Measurements from ENCODE around the gene LINC01488. TPM values are rescaled to one million over a fixed set of nuclear protein-coding genes. Genes with fewer than 3 reads are reported as not detected.

Gene LINC01488
- total and polyA plus RNA-seq, 2 of the 13 experiments (the other 11 are each of a cell fraction or from before 2014, with no cell fraction given): 0.26 to 0.58 TPM

DNA sequence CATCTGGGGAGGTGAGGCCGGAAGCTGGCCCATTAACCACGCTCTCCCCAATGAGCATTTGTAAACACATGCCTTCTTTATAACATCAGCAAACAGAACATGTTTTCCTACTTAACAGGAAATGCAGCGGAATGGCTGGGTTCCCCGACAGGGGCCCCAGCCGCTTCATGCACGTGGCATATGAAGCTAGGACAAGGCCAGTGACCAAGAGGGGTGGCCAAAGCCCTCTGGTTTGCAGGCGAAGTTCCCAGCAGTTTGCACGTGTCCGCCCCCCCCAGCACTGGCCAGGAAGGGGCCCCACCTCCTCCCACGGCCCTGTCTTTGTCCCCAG, 38.7 kb upstream of the LINC01488 start (continued):
- no peak; the same call in 1 of the 2 replicates for TF ChIP-seq THAP9 (CRISPR knock-in tag; IDR thresholded peaks at IDR 0.05; ENCODE audit: borderline replicate concordance)
- TF ChIP-seq ZKSCAN1 (IDR thresholded peaks at IDR 0.05; ENCODE audit: low read length): no peak
- no peak for TF ChIP-seq TOPORS (CRISPR knock-in tag; IDR thresholded peaks at IDR 0.05)
- TF ChIP-seq BORCS8-MEF2B (CRISPR knock-in tag; IDR thresholded peaks at IDR 0.05): 0 out of 2 replicates have a peak, but pooled peaks have one; percentile 49
- no peak for TF ChIP-seq ATF3 (CRISPR knock-in tag; IDR thresholded peaks at IDR 0.05)
- peak; percentile 44; the same call in 1 of the 2 replicates for TF ChIP-seq ZNF281 (CRISPR knock-in tag; IDR thresholded peaks at IDR 0.05; ENCODE audit: borderline replicate concordance)
- peak; percentile 97 for TF ChIP-seq SALL1 (CRISPR knock-in tag; IDR thresholded peaks at IDR 0.05)
- no peak for TF ChIP-seq GABPA (IDR thresholded peaks at IDR 0.05; ENCODE audit: low read depth, low read length)
- peak; percentile 83 for TF ChIP-seq GABPA (CRISPR knock-in tag; IDR thresholded peaks at IDR 0.05; ENCODE audit: low read depth)
- TF ChIP-seq ZFP62 (CRISPR knock-in tag; IDR thresholded peaks at IDR 0.05): no peak
- TF ChIP-seq, protein P1, sequence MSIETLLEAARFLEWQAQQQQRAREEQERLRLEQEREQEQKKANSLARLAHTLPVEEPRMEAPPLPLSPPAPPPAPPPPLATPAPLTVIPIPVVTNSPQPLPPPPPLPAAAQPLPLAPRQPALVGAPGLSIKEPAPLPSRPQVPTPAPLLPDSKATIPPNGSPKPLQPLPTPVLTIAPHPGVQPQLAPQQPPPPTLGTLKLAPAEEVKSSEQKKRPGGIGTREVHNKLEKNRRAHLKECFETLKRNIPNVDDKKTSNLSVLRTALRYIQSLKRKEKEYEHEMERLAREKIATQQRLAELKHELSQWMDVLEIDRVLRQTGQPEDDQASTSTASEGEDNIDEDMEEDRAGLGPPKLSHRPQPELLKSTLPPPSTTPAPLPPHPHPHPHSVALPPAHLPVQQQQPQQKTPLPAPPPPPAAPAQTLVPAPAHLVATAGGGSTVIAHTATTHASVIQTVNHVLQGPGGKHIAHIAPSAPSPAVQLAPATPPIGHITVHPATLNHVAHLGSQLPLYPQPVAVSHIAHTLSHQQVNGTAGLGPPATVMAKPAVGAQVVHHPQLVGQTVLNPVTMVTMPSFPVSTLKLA (IDR thresholded peaks at IDR 0.05): peak; percentile 61
- no peak for TF ChIP-seq TBL1XR1 (IDR thresholded peaks at IDR 0.05; ENCODE audit: borderline replicate concordance, low read length, partially characterized antibody)
- TF ChIP-seq NR2F6 (IDR thresholded peaks at IDR 0.05): peak; percentile 53; the same call in 1 of the 2 replicates
- TF ChIP-seq NR2F6 (CRISPR knock-in tag; IDR thresholded peaks at IDR 0.05): peak; percentile 61; the same call in 1 of the 2 replicates
- TF ChIP-seq, protein P2, sequence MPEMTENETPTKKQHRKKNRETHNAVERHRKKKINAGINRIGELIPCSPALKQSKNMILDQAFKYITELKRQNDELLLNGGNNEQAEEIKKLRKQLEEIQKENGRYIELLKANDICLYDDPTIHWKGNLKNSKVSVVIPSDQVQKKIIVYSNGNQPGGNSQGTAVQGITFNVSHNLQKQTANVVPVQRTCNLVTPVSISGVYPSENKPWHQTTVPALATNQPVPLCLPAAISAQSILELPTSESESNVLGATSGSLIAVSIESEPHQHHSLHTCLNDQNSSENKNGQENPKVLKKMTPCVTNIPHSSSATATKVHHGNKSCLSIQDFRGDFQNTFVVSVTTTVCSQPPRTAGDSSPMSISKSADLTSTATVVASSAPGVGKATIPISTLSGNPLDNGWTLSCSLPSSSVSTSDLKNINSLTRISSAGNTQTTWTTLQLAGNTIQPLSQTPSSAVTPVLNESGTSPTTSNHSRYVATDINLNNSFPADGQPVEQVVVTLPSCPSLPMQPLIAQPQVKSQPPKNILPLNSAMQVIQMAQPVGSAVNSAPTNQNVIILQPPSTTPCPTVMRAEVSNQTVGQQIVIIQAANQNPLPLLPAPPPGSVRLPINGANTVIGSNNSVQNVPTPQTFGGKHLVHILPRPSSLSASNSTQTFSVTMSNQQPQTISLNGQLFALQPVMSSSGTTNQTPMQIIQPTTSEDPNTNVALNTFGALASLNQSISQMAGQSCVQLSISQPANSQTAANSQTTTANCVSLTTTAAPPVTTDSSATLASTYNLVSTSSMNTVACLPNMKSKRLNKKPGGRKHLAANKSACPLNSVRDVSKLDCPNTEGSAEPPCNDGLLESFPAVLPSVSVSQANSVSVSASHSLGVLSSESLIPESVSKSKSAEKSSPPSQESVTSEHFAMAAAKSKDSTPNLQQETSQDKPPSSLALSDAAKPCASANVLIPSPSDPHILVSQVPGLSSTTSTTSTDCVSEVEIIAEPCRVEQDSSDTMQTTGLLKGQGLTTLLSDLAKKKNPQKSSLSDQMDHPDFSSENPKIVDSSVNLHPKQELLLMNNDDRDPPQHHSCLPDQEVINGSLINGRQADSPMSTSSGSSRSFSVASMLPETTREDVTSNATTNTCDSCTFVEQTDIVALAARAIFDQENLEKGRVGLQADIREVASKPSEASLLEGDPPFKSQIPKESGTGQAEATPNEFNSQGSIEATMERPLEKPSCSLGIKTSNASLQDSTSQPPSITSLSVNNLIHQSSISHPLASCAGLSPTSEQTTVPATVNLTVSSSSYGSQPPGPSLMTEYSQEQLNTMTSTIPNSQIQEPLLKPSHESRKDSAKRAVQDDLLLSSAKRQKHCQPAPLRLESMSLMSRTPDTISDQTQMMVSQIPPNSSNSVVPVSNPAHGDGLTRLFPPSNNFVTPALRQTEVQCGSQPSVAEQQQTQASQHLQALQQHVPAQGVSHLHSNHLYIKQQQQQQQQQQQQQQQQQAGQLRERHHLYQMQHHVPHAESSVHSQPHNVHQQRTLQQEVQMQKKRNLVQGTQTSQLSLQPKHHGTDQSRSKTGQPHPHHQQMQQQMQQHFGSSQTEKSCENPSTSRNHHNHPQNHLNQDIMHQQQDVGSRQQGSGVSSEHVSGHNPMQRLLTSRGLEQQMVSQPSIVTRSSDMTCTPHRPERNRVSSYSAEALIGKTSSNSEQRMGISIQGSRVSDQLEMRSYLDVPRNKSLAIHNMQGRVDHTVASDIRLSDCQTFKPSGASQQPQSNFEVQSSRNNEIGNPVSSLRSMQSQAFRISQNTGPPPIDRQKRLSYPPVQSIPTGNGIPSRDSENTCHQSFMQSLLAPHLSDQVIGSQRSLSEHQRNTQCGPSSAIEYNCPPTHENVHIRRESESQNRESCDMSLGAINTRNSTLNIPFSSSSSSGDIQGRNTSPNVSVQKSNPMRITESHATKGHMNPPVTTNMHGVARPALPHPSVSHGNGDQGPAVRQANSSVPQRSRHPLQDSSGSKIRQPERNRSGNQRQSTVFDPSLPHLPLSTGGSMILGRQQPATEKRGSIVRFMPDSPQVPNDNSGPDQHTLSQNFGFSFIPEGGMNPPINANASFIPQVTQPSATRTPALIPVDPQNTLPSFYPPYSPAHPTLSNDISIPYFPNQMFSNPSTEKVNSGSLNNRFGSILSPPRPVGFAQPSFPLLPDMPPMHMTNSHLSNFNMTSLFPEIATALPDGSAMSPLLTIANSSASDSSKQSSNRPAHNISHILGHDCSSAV (CRISPR knock-in tag; IDR thresholded peaks at IDR 0.05; ENCODE audit: borderline replicate concordance): 0 out of 2 replicates have a peak, but pooled peaks have one; percentile 72
